Measurements from ENCODE around the gene CCDC71.

DNA sequence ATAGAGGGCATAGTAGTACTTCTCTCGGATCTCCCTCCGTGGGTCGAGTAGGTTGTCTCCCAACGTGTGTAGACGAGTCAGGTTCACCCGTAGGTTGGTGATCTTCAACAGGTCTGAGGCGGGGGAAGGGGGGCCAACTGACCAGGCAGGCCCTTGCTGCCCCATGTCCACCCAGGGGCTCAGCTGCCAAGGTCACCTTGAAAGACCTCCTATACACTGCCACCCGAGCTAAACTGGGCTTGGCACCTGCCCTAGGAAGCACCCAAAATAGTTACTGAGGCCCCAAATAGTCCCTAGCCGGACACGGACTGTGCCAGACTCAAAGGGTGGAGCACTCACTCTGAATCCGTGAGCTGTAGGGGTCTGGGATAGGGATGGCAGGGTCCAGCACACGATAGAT, 35.1 kb downstream of the CCDC71 start:
- no peak for TF ChIP-seq POLR2A (IDR thresholded peaks at IDR 0.05)
- TF ChIP-seq, protein P1, sequence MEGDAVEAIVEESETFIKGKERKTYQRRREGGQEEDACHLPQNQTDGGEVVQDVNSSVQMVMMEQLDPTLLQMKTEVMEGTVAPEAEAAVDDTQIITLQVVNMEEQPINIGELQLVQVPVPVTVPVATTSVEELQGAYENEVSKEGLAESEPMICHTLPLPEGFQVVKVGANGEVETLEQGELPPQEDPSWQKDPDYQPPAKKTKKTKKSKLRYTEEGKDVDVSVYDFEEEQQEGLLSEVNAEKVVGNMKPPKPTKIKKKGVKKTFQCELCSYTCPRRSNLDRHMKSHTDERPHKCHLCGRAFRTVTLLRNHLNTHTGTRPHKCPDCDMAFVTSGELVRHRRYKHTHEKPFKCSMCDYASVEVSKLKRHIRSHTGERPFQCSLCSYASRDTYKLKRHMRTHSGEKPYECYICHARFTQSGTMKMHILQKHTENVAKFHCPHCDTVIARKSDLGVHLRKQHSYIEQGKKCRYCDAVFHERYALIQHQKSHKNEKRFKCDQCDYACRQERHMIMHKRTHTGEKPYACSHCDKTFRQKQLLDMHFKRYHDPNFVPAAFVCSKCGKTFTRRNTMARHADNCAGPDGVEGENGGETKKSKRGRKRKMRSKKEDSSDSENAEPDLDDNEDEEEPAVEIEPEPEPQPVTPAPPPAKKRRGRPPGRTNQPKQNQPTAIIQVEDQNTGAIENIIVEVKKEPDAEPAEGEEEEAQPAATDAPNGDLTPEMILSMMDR (IDR thresholded peaks at IDR 0.05 in 8 of 11, conservative IDR thresholded peaks at IDR 0.05 in 3 of 11): no peak
- no peak for TF ChIP-seq POLR2AphosphoS5 (IDR thresholded peaks at IDR 0.05)
